NCI-H446 (cell line): Measurements from ENCODE around the gene KCNJ1.

ENCODE experiments used
- DNase-seq, 2 experiments: peaks; one replicate each; lab custom pipeline; 2025; lab: John Stamatoyannopoulos, UW

KCNJ1 gene

GRCh38 chr11:128822130-128822529 lies 45.0 kb downstream of the KCNJ1 start:
- DNase-seq = no peak

GRCh38 chr11:128821556-128821955 lies 45.5 kb downstream of the KCNJ1 start:
- DNase-seq = no peak

DNA sequence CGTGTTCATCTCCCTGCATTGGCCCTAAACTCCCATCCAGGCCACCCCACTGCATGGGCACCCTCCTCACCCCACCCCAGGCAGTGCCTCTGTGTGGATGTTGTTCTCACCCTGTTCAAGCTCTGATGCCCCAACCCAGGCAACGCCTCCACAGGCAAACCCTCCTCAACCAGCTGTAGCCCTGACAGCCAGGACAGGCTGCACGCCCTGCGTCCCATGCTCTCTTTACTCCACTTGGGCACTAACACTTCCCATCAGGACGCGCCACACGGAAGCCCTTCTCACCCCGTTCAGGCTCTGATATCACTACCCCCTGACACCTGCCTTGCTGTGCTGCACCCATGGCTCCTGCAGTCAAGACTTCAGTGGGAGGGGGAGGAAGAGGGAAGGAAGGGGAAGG lies 47.9 kb downstream of the KCNJ1 start:
- DNase-seq = no peak

DNA sequence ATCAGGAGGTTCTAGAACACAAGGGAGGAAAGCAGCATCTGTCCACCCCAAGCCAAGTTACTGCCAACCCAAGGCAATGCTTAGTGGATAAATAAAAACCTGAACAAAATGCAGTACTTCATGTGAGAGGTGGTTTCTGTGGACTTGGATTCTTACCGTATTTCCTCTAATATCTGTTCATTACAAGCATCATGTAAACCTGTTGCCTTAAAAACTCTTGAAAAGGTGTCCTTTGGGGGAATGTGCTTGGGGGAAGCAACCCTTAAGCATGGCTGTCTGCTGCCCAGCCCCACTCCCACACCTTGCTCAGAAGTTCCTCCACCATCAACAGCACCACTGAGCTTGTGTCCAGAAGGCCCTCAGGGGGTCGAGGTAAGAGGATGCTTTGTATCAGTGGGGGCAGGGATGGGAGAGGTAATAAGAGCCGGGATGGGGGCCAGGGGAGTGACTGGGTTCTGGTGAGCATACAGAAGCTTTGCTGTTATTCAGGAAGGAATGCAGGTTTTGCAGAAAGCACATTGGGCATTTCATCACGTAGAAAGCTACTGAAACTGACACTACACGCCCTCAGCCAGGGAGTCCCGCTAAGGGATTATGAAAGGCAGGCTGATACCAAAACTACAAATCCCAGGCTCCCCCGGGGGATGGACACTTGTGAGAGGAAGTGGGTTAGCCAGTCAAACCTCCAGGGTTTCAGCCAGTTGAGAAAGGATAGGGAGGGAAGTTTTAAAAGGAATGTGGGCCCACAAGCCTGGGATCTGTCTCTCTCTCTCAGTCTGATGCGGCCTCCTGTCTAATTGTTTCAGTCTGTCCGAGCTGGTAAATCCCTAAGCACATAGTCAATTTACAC lies 52.0 kb downstream of the KCNJ1 start:
- no peak for DNase-seq

DNA sequence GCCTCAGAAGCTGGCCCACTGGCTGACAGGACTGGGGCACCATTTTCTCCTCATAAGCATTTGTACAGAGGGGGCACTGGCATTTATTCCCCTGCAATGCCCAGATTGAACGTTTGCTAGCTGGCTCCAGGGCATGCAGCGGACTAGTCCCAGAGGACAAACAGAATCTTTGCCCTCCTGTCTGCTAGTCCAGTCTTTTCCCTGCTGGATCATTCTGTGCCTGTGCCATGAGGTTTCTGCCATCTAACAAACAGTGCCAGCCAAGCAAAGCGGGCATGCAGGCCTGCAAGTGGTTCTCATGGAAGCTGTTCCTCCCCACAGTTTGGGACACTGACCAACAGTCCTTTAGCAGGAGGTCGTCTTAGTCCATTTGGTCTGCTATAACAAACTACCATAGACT lies 53.4 kb downstream of the KCNJ1 start:
- DNase-seq = no peak

- no peak for DNase-seq
Measured at GRCh38 chr11:128810784-128811514, 56.1 kb downstream of the KCNJ1 start.

DNA sequence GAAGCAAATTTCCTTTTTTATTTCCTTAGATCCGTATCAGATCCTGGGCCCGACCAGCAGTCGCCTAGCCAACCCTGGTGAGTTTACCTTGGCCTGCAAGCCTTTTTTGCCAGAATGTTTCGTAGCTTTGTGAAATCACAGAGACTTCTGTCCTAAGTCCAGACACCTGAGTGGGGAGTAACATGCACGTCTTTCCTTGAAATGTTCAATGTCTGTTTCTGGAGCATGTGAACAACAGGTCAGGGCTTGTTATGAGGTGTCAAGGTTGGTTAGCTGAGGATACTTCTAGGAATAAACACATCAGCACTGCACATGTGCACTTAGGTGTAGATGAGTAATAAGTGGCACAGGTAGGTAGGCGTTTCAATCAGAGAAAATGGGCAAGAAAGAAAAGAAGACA lies 58.0 kb downstream of the KCNJ1 start:
- no peak for DNase-seq

DNA sequence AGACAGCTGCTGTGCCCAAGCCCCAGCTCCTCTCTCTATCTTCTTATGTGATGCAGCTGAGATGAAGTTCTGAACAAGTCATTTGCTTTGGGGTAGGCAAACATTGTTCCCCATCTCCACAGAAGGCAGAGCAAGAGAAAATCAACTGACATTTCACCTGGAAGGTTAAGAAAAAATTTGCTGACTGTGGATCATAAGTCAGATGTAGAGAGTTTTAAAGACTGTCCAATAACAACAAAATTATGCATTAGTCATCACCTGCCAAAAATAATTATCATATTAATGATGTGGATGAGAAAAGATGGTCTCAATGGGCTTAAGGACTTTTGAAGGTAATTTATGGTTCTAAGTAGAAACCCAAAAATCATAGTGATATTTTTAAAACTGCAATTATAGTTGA lies 59.2 kb downstream of the KCNJ1 start:
- DNase-seq = no peak

DNA sequence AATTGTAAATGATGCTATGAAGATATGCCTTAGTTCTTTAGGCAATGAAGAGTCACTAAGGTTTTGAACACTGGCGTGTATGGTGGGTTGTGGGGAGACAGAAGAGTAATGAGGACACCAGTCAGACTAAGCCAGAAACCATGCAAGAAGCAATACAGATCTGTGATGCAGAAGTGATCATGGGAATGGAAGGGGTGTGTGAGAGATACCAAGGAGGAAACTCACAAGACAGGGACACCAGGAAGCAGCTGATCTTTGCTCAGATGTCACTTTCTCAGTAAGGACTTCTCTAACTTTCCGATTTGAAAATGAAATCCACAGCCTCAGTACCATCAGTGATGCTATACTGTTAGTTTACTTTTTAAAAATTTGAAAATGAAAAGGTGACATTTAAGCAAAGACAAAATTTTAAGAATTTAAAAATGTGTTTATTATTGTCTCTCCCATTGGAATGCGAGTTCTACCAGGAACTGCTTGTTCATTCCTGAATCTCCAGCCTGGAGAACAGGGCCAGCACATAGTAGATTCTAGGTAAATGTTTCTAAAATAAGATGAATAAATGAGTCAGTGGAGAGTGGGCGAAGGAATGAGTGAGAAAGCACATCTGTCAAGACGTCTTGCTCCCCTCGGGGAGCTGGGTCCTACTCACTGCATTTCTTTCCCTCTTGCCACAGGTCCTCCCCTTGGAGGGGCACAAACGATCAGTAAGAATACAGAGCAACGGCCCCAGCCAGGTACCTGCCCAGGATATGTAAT lies 60.4 kb downstream of the KCNJ1 start:
- DNase-seq = no peak

- no peak for DNase-seq
Measured at GRCh38 chr11:128804481-128804880, 62.6 kb downstream of the KCNJ1 start.

GRCh38 chr11:128803449-128804245 lies 63.4 kb downstream of the KCNJ1 start:
- no peak for DNase-seq

DNA sequence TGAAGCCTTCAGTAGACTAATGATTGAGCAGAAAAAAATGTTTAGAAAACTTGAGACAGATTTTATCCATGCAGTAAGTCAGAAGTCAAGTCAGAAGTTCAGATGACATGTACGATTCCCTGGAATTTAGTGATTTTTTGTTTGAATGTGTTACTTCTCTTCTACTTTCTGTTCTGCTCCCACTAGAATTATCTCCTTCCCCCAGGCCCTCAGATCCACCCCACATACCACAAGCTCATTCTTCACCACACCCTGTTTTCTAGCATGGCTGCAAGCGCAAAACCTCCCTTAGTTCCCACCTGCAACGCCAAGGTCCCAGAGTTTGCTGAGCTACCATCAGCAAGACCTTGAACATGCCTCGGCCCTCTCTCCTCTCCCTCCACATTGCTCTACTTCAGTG lies 64.1 kb downstream of the KCNJ1 start:
- no peak for DNase-seq

- no peak for DNase-seq
Measured at GRCh38 chr11:128802358-128802981, 64.6 kb downstream of the KCNJ1 start.

DNA sequence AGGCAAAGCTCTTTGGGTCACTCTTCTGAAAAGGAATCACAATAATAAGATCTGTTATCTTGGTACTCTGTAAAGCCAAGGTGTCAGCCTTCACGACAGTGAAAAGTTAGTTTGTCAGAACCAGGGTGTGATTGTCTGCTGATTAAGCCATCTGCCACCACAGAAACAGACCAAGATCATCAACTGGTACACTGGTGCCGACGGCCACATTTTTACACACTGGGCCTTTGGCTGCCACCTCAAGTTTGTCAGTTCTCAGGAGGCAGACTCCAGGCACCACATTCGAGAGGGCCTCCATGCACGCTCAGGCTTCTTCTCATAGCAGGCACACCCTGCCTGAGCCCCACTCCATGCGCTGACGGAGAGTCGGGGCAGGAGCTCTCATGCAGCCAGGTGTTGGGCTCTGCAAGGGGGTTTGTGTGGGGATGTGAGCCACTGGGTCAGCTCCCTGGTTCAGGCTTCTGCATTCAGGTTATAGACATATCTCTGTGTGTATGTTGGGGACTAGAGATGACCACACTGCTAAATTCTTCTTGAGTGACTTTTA lies 66.2 kb downstream of the KCNJ1 start:
- no peak for DNase-seq

DNA sequence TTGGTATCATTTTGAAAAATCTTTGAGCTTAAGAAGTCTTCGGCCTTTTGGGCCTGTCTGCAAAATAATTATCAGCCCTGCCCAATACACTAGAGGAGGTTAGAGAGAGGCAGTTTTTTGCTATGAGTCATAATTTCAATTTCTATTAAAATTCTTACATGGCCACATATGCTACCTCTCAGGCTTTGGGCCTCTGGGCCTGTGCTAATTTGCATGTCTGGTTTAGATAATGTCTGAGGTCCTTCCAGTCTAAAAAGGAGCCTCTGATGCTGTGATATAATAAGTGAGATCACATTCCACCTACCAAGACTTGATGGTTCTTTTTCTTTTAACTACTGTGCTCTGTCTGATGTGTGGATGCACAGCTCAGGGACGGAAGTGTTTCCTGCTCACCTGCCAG lies 70.8 kb downstream of the KCNJ1 start:
- no peak for DNase-seq

DNA sequence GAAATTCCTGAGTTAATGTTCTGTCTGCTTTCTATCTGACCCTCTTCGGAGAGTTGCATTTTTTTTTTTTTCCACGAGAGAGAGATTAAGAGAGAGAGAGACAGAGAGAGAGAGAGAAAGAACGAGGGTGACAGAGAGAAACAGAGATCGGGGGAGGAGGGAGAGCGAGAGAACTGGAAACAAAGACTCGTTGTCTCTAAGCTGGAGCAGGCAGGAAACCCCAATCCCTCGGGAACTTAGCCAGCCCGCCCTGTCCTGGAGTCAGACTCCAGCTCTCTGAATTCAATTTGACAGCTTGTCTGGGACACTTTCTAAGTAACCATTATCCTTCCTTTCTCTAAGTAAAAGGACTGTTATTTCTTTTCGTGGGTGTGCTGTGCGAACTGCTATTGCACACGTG lies 76.9 kb downstream of the KCNJ1 start:
- no peak for DNase-seq

DNA sequence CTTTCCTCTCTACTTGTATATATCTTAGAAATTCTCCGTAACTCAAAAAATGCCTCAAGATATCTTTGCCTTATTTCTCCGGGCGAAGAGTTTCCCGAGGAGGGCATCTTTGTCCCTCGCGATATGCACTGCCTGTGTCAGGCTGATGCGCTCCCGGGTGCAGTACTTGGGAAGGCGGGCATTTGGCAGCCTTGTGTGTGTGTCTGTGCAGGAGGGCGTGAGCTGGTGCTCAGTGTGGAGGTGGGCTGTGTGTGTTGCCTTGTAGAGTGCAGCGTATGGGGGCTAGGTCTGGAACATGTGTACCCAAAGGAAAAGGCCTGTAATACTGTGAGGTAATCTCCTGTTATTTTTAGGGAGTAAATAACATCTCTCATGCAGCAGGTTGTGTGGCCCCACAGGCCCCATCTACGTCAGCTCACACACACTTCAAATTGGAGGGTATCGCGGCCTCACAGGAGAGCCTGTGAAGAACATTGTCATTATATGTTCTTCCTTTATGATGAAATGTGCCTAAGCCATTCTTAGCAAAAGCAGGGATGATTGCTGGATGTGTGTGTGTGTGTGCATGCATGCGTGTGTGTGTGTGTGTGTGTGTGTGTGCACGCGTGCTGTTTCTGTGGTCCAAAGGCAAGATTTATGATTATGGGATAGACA lies 77.5 kb downstream of the KCNJ1 start:
- no peak for DNase-seq
